GM15510 (cell line): ENCODE data around the gene TLE1.

Experiments used
- POLR2A ChIP-seq: IDR thresholded peaks from 3 replicates; pipeline ENCODE4 v1.6.1; 2011; ENCODE audit warnings: borderline replicate concordance; ENCODE audit not compliant: insufficient read length; ENCODE audit errors: extremely low read depth

TLE1 gene

DNA sequence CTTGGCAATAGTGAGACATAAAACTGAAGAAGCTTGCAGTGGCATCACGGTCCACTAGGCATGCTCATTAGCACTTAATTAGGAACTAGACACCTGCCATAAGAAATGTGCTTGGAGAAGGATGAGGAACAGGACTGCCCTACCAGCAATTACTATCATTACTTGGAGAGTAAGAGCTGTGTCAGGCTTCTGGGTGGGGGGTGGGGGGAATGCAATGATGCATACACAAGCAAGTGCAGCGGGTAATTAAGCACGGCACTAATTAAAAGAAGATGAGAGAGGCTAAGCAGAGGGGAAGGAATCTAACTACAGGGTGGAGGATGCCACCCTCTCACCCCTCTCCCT lies 53.1 kb downstream of the TLE1 start:
- TF ChIP-seq POLR2A, result no peak

DNA sequence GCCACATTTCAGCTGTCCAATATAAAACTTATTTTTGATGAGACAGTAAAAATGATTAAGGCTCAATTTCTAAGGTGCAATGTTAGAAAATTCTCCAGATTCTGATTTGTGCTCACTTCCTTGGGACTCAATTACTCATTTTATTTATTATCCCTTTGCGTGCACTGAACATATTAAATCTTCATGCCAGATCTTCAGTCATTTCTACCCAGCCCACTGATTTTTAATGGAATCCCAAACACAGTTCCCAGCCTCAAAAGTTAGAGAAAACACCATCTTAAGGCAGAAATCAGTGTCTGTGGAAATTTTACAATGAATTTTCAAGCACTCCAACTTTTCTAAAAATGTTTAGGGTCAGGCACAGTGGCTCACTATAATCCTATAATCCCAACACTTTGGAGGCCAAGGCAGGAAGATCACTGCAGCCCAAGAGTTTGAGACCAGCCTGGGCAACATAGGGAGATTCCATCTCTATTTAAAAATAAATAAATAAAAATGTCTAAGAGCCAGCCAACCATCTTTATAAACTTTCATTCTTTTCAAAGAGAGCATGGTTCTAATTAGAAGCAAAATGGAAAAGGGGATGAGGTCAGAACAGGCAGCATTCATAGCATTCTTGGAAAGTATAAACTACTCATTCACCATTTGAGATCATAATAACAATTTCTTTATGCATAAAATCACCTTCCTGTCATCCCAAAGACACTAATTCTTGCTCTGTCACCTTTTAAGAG lies 53.7 kb downstream of the TLE1 start:
- TF ChIP-seq POLR2A, result no peak

DNA sequence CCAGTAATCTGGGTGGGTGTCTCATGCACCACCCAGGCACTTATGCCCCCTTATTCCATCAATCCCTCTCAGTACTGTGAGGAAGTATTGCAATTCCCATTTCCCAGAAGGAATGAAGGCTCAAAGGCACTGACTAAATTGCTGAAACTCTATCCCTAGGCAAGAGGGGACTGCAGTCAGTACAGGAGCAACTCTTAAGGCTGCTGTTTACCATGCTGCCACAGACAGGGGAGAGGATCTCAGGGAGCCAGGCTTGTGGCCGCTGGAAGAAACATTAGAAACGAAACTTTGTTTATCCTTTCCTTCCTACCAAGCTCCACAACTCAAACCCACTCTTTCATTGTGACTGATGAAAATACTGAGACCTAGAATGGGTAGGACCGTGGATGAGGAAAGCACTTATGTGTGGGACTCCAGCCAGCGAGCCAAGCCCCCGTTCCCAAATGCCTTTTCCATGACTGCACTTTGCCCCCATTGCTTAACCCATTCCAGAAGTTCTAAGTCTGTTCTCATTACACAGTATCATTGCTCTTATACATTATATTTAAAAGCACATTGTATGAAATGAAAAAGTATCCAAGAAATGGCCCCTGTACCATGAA lies 54.3 kb downstream of the TLE1 start:
- TF ChIP-seq POLR2A, result no peak

DNA sequence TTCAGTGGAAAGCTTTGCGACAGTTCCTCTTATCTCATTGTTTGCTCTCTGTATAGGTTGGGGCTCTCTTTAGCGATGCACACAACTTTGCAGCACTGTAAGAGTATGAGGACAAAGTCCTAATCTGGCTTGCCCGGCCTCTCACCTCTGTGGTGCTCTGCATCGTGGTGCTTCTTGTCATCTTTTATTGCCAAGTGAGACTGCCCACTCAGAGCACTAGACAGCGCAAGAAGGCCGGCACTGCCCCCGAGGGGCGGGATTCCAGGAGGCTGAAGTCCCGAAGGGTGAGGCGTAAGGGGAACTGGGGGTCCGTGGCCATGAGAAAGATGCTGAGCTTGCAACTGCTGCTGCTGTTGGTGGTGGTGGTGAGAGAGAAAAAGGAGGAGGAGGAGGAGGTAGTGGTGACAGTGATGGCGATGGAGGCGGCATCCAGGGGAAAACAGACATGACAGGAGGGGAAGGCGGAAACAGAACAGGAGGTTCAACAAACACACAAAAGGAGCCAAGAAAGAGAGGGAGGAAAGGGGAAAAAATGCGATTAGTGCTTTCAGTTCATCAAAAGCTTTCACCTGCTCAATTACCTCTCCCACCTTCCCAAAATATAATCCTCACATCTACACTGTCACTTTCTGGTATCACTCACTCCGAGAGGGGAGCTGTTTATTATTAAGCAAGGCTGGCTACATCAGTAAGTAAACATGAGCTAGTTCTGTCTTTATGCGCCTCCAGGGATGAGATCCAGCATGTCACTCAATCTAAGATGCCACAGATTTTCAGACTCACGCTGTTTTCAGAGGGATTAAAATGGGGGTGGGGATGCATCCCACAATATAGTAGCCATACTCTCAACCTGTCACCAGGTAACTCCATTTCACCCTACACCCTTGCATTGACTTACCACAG lies 55.1 kb downstream of the TLE1 start:
- TF ChIP-seq POLR2A, result no peak

DNA sequence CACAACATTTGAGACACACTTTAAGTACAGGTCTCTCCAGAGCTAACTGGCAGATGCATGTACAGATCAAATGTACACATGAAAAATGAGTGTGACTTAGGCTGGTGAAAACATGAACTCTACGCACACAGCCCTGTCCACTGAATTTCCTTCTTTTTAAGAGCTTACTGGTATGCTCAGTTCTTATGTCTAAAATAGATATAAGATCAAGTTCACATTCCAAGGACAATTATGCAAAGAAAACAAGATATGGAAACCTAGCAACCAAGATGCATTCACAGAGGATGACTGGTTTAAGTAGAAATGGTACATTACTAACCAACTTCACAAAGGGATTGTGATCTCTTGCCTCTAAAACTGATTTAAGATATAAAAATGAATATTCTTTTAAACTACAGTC lies 56.7 kb downstream of the TLE1 start:
- no peak for TF ChIP-seq POLR2A

DNA sequence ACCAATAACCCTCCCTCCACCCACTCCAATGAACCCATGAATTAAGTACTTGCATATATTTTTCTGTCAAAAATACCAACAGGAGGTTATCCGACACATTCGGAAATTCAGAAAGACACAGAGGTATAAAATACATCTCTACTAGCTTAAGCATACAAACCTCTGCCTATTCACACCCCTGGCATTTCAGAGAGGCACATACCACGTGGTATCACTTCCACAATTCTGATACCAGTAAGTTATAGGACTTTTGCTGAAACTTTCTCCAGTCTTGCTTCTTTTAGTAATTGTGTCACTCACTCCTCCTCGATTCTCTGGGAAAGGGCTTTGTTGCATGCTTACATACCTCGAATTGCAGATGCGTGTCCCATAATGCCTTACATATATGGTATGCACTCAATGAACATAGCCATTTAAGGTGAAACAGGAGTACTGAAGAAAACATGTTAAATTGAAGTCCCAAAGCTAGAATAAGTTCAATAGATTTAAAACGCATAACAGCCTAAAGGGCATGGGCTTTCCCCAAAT lies 58.1 kb downstream of the TLE1 start:
- no peak for TF ChIP-seq POLR2A

DNA sequence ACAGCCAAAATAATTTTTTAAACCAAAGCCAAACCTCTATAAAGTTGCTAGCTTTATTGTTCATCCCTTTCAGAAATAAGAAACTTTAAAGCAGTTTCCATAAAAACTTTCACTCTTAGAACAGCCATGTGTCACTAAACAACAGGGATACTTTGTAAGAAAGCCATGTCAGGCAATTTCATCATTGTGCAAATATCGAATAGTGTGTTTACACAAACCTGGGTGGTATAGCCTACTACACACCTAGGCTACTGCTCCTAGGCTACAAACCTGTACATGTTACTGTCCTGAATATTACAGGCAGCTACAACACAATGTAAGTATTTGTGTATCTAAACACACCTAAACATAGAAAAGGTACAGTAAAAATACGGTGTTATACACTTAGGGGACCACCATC lies 59.9 kb downstream of the TLE1 start:
- TF ChIP-seq POLR2A, result no peak

DNA sequence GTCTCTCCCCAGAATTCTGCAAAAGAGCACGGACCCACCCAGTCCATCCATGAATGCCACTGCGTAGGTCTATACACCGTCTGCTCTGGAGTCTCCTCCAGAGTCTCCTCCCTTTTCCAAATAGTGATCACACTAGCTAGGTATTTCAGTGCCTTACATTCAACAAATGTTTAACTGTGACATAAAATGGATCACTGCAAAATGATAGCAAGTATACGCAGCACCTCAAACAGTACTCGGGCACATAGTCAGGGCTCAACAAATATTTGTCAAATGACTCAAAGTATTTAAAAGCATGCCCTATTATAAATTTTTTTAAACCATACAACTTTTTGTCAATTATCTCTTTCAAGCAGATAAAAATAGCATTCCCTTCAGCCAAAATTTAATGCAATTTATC lies 60.5 kb downstream of the TLE1 start:
- TF ChIP-seq POLR2A, result no peak

DNA sequence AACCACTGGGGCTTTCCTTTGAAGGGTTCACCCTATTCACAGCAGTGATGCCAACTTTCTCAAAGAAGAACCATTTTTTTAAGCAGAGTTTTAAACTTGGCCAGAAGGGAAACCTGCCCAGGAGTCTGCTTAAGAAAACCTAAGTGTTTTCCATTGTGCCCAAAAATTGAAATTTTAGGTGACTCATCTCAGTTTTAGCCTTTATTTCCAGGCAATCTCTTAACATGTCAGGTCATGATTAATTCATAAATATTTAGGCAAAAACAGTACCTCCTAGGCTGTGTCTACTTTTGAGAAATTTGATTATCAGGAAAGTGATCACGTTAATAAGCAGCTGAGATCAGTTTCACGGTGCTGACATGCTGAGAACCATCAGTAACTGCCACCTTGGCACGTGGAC lies 61.9 kb downstream of the TLE1 start:
- TF ChIP-seq POLR2A, result no peak

DNA sequence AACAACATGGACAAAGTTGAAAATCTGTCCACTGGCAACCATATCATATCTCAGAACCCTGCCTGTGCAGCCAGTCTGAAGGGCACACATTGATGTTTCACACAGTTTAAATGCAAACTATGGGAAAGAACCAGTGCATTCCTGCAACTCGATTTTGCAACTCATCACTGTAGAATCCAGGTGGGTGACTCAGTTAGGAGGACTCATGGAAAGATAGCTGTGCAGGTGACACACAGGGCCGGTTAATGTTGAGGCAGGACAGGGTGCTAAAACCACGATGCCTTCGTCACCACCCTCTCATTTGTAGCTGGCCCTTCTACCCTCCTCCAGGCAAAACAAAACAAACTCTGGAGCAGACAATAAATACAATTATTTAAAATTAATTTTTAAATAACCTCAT lies 62.8 kb downstream of the TLE1 start:
- no peak for TF ChIP-seq POLR2A

DNA sequence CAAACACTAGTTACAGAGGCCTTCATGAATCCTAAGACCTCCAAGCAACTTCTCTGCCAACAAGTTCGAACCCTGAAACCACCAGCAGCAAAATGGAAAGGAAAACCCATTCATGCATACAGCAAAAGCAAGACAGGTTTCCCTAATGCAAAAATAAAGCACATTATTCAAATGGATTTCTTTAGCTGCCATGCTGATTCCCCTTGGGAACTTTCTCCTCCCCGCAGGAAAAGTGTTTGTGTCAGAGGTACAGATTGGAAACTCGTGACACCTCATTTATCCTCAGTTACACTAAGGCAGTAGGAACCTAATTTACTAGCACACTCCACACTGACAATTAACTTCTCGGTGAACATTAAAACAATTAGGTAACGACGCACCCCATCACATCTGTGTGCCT lies 63.4 kb downstream of the TLE1 start:
- no peak for TF ChIP-seq POLR2A

DNA sequence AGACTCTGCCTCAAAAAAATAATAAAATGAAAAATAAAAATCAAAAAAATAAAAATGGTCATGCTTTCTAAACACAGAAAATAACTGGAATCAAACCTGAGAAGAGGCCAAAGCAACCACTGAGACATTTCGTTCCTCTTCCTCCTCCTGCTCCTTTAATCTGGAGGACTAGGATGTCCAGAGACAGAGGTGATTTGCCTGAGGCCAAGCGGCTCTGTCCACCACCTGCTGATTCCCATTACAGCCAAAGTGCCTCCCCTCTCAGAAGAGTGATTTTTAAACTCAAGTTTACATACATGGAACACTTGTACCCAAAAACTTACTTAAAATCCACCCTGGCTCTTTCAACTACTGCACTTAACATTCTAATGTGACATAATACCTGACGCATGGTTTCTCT lies 65.6 kb downstream of the TLE1 start:
- TF ChIP-seq POLR2A, result no peak

DNA sequence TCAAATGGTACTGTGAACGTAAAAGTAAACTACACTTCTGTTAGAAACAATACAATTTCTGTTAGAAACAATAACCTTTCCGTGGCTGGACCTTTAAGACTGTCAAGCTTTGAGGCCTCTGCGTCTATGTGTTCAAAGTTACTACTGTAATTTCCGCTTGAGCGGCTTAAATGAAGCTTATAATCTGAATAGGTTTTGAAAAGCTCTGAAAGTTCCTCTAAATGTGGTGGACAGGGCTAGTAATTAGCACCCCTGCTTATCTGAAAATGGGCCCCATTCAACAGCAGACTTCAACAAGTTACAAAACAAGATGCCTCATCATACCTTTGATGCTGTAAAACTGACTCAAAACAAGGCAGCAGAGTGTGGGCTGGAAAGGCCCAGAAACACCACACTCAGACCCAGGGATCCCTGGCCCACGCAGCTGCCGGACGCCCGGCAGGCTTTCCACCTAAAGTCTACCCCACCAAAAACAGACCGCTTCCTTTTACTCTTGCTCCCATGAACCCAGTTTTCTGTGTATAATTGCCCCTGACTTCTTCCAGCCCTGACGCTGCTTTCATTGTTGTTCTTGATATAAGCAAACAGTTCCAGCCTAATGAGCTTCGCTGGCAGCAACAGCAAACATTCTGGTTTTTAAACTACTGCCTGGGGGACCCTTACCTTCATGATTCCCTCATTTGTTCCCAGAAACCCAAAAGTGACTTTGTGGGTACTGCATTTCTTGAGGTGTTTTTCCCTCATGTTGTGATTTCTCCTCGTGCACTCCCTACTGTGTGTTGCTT lies 66.7 kb downstream of the TLE1 start:
- no peak for TF ChIP-seq POLR2A

DNA sequence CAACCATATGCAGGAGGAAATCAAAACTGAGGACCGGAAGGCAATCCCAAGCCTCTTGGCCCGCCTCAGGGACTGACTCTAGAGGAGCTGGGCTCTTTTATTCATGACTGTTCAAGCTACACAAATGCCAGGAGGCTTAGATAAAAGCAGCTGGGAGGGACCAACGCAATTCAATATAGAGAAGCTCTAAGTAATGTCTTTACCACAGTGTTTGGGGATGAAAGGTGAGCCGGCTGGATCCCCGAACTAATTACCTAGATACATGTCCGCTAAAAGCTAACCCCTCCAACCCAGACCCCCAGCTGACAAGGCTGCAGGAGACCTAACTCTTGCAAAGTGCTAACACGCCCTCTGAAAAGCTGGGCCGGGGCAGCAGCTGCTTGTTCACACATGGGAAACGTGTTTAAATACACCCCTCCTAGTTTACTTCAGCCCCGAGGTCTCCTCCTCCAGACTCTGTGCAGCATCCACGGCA lies 67.5 kb downstream of the TLE1 start:
- no peak for TF ChIP-seq POLR2A
